ENCODE measurements around the gene RNLS.

The RNLS gene

DNA sequence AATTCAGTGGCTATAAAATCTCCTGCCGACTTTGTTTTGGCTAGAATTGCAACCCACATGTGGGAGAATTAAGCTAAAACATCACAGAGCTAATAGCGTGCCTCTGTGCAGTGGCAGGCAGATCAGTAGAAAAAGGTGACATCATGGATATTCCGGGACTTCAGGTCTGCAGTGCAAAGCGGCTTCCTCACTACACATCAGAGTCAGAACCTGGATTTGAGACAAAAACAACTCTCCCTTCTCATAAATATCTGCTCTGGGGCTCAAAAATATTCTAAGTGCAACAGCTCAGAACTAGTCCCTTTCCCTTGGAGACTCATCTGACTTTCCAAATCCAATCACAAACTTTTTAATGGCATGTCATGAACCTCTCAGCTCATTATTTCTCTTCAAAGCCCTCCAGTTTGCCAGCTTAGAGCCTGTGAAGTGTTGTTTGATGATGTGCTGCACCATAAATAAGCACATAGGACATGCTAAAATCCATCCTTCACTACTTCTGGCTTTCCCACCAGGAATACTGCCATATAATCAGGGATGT is 337.1 kb downstream of the RNLS start:
- DNase-seq = no peak

DNA sequence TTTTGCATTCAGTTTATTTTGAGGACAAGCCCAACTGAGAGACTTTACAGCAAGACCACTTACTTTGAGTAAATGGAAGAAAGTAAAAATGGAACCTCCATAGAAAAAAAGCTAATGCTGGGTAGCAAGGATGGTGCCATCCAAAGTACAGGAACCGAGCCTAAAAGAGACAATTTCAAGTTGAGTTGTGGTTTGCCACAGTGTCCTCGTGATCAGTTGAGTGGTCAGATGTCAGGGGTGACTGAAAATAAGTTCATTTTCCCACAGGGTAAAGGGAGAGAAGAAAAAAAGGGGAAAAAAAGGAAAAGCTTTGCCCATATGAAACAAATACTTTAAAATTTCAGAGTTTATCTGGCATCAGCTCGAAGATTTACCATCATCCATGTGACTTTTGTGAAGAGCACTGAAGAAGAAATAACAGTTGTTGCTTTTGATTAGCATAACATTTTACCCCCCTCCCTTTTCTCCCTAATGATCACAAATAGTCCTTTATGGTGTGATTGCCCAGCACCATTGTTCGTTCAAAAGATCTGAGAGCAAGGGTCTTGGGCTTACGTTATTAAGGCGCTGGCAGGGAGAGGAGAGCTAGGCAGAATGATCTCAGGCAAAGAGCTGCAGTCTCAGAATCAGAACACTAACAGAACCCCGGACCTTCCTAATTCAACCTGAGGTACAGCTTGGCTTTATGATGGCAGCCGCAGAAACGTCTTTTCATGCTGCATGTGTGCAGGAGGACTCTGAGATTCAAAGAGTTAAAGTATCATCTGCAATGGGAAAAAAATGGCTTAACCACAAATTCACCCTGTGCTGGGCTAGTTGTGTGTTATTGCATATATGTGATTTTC is 338.1 kb downstream of the RNLS start:
- no peak for DNase-seq

DNA sequence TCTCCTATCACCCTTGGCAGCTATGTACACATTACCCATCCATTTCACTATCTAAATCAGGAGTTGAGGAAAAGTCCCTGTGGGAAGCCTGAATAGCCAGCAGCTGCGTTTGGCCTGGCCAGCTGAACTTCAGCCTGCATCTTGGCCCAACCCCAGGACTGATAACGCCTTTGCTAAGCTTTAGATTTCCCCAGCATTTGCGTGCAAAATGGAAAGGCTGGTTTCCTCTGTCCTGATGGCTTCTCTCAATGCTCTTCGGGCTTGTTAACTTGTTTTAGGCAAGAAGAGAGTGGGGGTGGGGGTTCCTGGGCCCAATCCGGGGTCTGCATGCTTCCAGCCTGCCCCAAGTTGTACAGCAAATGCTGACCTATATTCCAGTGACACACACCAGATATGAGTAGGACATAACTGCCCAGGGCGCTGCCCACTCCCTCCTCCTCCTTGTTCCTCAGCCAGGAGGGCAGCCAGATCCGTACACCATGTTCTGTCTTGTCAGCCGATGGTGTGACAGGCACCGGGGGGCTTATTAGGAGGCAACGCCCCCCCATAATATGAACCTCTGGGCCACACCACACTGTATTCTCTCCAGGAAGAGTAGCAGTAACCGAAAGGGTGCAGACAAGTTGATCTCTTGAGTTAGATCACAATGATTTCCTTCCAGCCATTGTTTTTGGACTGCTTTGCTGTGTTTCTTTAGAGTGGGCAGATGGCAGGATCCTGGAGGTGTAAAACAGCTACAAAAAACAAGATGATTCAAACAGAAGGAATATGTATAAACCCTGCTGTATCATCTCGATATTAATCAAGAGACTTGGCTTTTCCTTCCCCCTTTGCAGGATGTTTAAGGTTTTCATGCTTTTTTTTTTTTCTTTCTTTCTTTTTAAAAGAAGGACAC is 339.0 kb downstream of the RNLS start:
- no peak for DNase-seq

GRCh38 chr10:88243202-88243744 is 339.8 kb downstream of the RNLS start:
- DNase-seq = no peak

GRCh38 chr10:88241501-88241900 is 341.6 kb downstream of the RNLS start:
- DNase-seq = no peak

DNA sequence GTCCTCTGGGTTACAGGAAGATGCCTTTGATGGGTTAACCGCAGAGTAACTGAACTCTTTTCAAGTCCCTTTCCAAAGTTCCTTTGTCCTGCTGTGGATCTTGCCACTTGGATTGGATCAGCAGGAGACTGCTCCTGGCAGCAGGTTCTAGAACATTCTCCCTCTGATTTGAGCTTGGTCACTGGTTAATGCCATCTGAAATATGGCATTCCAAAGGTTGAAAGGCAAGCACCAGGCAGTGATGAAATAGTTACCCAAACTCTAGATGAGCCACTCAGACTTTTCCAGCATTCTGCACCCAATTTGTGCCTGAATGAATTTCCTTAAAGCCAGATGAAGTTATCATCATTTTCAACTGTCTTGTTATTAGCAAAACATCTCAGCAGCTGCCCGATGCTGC is 343.9 kb downstream of the RNLS start:
- DNase-seq = no peak

GRCh38 chr10:88238615-88238914 is 344.6 kb downstream of the RNLS start:
- no peak for DNase-seq

DNA sequence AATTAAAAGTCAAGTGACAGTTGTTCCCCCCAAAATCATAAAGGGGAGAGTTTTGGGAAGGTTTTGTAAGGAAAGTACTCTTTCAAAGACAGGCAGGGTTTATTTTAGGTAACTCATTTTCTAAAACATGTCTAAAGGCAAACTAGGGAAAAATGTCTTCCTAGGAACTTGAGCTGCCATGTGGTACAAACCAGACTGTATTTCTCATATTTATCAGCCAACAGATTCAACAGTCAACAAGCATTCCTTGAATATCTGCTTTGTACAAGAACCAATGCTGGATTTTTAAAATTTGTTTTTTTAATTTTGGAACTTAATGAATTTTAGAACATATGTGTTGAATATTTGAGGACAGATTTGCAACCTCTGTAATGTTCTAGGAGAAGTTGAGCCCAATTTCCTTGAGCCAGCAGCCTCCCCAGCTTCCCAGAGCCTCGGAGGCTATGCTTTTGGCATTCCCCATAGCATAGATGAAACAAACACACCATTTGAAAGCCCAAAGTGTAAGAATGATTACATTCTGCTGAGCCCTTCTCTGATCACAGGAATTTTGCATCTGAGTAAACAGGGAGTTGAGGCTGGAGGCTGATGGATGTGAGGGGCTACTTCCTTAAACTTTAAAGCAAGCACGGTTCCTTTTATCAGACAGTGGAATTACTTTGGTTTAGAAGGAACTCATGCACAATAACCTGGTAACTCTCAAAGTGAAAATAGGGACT is 345.1 kb downstream of the RNLS start:
- no peak for DNase-seq

DNA sequence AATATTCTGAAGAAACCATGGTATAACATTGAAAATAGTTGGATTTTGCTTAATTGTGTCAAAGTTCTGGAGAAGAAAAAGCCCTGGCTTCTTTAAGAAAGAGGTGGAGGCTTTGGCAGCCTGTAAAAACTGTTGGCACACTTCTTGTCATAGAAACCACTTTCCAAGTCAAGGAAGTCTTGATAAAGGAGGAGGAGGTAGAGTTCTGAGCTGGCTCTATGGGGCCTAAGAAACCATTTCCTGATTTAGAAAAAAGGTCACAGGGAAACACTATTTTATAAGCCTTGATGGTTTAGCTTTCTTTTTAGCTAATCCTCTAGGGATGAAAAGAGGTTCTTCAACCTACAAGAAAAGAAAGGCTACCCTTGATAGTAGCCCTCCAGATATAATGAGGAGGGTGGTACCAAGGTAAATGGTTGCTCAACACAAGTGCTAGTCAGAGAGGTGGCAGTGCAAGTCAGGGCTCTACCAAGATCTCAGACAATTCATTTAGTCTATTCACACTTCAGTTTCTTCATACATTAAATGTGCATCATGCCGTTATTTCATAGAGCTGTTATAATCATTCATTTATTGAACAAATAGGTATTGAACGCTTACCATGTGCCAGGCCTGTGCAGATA is 346.9 kb downstream of the RNLS start:
- DNase-seq = no peak

DNA sequence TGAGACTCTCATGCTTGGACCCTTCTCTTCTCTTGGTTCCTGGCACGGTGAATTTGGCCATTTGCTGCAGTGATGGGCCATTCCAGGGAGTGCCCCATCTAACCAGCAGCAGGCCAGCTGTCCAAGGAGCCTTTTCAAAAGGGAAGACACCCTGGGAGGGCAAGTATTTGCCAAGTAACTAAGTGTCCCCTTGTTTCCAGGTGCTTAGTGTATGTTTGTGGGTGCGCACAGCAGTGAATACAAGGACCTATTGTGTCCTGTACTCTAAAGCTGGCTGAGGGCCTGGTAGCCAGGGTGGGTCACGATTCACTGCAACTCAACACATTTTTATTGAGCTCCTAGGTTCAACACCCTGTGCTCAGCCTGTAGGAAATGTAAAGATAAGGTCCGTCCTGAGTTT is 348.8 kb downstream of the RNLS start:
- DNase-seq = no peak

GRCh38 chr10:88233870-88234269 is 349.2 kb downstream of the RNLS start:
- DNase-seq = no peak

DNA sequence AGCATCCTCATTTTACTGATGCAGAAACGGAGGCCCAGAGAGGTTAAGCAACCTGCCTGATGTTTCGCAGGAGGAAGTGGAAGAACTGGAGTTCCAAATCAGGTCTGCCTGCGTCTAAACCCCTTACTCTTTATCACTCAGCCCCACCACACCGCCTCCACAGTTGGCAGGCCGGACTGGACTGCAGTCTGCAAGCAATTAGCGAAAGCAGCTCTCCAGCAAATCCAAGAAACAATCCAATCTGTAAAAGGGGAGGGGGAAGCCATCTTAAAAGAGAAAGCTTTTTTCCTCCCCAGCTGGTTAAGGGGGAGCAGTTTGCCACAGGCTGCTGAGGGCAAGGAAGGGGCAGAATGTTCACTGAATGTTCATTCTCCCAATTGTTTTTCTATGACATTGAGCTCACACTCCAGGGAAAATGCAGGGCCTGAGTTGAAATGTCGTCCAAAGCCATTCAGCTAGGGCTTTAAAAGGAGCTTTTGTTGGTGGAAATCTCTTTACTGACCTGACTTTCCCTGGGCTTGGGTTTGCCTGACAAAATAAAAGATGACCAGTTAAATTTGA is 350.1 kb downstream of the RNLS start:
- DNase-seq = no peak

- DNase-seq = no peak
These were observed 350.9 kb downstream of the RNLS start for GRCh38 chr10:88232029-88232895.

GRCh38 chr10:88230251-88230650 is 352.9 kb downstream of the RNLS start:
- DNase-seq = no peak

GRCh38 chr10:88228130-88228529 is 355.0 kb downstream of the RNLS start:
- DNase-seq = no peak

- no peak for DNase-seq
These were observed 355.6 kb downstream of the RNLS start for GRCh38 chr10:88227342-88228018.

DNA sequence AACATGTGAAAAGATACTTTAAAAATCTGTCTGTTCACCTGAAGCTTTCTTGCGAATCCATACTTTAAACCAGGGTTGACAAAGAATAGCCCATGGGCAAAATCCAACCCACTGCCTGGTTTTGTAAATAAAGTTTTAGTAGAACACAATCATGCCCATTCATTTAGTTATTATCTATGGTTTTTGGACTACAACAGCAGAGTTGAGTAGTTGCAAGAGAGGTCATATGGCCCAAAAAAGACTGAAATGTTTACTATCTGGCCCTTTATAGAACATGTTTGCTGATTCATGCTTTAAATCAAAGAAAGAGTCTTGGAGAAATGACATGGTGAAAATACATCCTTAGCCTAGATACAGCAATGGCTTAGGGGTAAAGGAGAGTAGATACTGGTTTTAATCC is 356.2 kb downstream of the RNLS start:
- no peak for DNase-seq

DNA sequence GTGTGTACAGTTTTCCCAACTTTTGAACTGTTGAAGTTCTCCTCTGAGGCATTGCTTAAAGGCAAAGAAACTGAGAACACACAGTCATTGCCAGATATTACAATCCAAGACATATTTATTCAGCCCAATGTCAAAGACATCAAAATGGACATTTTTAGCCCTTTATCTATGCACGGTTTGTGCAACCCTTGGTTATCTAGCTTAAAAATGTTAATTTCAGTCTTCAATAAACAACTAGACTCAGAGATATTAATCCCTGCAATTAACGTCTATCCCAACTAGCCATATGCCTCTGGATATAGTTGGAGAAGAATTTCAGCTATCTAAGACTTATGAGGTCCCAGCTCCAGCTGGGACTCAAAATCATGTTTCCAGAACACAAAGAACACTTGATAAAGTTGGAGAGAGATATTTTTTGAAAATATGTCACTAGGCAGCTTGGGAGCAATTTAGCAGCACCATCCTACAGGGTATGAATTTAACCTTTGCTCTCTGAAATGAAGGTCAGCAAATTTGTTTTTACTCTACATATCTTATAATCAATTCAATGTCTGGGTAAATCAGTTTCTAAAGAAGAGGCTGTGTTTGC is 357.0 kb downstream of the RNLS start:
- DNase-seq = no peak

Measured in NCI-H2171 treated with DMSO at 0.1 percent for 48 hours (cell line).